Measurements from ENCODE around the gene CD59. TPM values are rescaled to one million over a fixed set of nuclear protein-coding genes. Genes with fewer than 3 reads are reported as not detected.

Gene CD59
- total RNA-seq, 2 experiments from 2014 or later: 97.2 to 97.4 TPM

DNA sequence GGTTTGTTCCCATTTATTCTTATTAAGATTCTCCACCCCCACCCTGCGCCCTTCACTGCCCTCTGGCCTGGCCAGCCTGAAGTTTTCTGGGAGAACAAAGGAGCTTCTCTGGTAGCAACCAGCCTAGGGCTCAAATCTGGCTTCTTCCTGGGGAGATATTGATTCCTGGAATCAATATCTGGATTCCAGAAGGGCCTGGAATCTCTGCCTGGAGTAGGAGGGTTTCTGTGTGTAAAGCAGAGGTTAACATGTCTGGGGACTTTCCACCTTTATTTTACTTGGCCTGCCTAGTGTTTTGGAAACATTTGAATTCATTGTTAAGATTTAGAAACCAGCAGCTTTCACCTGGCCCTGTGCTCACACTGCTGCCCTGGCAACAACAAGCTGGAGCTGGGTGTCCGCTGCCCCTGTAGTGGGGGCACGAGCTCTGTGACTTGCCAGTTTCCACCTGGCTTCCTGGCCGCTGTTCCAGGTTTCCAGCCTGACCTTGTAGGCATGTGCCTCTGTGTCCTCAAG, 41.1 kb downstream of the CD59 start:
- POLR2A ChIA-PET: no interaction called here
- no peaks in the 10 kb centered on the region for H3K36me3 Mint-ChIP-seq (ENCODE audit: low read depth)

DNA sequence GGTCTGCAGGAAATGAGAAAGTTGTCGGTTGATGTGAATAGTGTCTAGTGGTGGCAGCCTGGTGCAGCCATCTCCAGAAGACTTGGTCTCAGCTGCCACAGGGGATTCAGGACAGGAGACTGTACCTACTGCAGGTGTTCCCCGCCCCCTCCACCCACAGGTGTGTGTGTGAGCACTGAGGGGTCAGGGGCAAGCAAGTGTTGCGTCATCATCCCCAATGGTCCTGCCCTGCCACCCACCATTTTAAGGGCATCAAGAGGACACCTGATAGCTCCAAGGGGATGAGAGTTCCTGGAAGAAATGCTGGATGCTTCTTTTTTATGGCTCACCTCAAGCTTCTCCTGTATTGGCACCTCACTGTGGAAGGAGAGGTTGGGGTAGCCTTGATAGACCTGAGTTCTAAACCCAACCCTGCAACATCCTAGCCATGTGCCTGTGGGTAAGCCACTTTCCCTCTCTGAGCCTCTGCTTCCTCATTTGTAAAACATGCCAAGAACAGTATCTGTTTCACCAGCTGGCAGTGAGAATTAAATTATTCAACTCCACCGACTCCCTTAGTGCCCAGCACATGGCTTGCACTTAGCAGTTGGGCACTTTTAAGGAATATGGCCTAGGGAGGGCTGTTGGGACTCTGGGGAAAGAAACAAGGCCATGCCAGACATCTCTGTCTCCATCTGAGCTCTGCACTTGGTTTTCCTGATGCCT, 41.7 kb downstream of the CD59 start:
- no peak overlapping the region for H3K27ac Mint-ChIP-seq
- no peak for DNase-seq
- no peaks in the 10 kb centered on the region for H3K9me3 Mint-ChIP-seq
- peaks cover 10% of the 10 kb centered on the region for H3K4me1 Mint-ChIP-seq
- ChIA-PET POLR2A (no interaction called here), CTCF (interaction anchor here (0.6 to 1.8 kb wide), 2 partner anchors 30 to 368 kb away, joined by 4 to 5 read pairs; no protein-coding TSS in a partner anchor)
- H3K27me3 Mint-ChIP-seq: peaks cover 24% of the 10 kb centered on the region
- H3K4me3 Mint-ChIP-seq: no peak overlapping the region
- H3K36me3 Mint-ChIP-seq (ENCODE audit: low read depth): no peaks in the 10 kb centered on the region

More for the DNA sequence above, 41.1 kb downstream of the CD59 start:
- CTCF ChIA-PET: interaction anchor here (1.0 kb wide), 1 partner anchor 10 kb away, joined by 3 read pairs; no protein-coding TSS in a partner anchor
- H3K4me3 Mint-ChIP-seq: no peak overlapping the region
- no peak overlapping the region for H3K27ac Mint-ChIP-seq
- H3K27me3 Mint-ChIP-seq: peaks cover 27% of the 10 kb centered on the region
- H3K4me1 Mint-ChIP-seq: peaks cover 15% of the 10 kb centered on the region
- no peak for DNase-seq
- no peaks in the 10 kb centered on the region for H3K9me3 Mint-ChIP-seq

GRCh38 chr11:33692541-33692940, 43.7 kb downstream of the CD59 start:
- CTCF ChIA-PET: interaction anchor here (0.8 to 1.8 kb wide), 3 partner anchors 23 to 82 kb away, joined by 3 to 5 read pairs (median 3); partner anchors contain the start of gene FBXO3

GRCh38 chr11:33692013-33692504, 44.2 kb downstream of the CD59 start:
- ChIA-PET POLR2A (interaction anchor here (0.5 kb wide), 1 partner anchor 13 kb away, joined by 3 read pairs; no protein-coding TSS in a partner anchor), CTCF (interaction anchor here (0.8 to 1.1 kb wide), 2 partner anchors 24 to 83 kb away, joined by 3 read pairs; partner anchors contain the start of gene FBXO3)
- H3K4me3 Mint-ChIP-seq: no peak overlapping the region
- peaks cover 11% of the 10 kb centered on the region for H3K27me3 Mint-ChIP-seq
- H3K36me3 Mint-ChIP-seq (ENCODE audit: low read depth): no peaks in the 10 kb centered on the region
- H3K27ac Mint-ChIP-seq: no peak overlapping the region
- peaks cover 5% of the 10 kb centered on the region for H3K4me1 Mint-ChIP-seq
- peaks cover 4% of the 10 kb centered on the region for H3K9me3 Mint-ChIP-seq
- DNase-seq: no peak

More at GRCh38 chr11:33692541-33692940, 43.7 kb downstream of the CD59 start:
- H3K4me1 Mint-ChIP-seq: peaks cover 8% of the 10 kb centered on the region
- H3K4me3 Mint-ChIP-seq: no peak overlapping the region
- H3K27me3 Mint-ChIP-seq: peaks cover 16% of the 10 kb centered on the region
- POLR2A ChIA-PET: interaction anchor here (0.5 kb wide), 1 partner anchor 13 kb away, joined by 3 read pairs; no protein-coding TSS in a partner anchor
- no peaks in the 10 kb centered on the region for H3K36me3 Mint-ChIP-seq (ENCODE audit: low read depth)
- no peak for DNase-seq
- H3K27ac Mint-ChIP-seq: no peak overlapping the region
- H3K9me3 Mint-ChIP-seq: peaks cover under 1% of the 10 kb centered on the region

- DNase-seq: no peak
- peaks cover 2% of the 10 kb centered on the region for H3K4me1 Mint-ChIP-seq
- ChIA-PET POLR2A (no interaction called here), CTCF (interaction anchor here (0.6 to 1.4 kb wide), 4 partner anchors 14 to 220 kb away, joined by 3 to 7 read pairs (median 3); partner anchors contain the start of gene FBXO3)
- no peak overlapping the region for H3K4me3 Mint-ChIP-seq
- H3K27me3 Mint-ChIP-seq: peaks cover 4% of the 10 kb centered on the region
- H3K9me3 Mint-ChIP-seq: peaks cover 4% of the 10 kb centered on the region
- no peaks in the 10 kb centered on the region for H3K36me3 Mint-ChIP-seq (ENCODE audit: low read depth)
- no peak overlapping the region for H3K27ac Mint-ChIP-seq
Measured at GRCh38 chr11:33691066-33691864, 45.0 kb downstream of the CD59 start.

- H3K4me3 Mint-ChIP-seq: no peak overlapping the region
- H3K27me3 Mint-ChIP-seq: no peaks in the 10 kb centered on the region
- ChIA-PET POLR2A (no interaction called here), CTCF (interaction anchor here (0.6 to 1.4 kb wide), 4 partner anchors 14 to 220 kb away, joined by 3 to 7 read pairs (median 3); no protein-coding TSS in a partner anchor)
- H3K36me3 Mint-ChIP-seq (ENCODE audit: low read depth): no peaks in the 10 kb centered on the region
- H3K4me1 Mint-ChIP-seq: no peaks in the 10 kb centered on the region
- no peak overlapping the region for H3K27ac Mint-ChIP-seq
- peaks cover 4% of the 10 kb centered on the region for H3K9me3 Mint-ChIP-seq
- no peak for DNase-seq
Measured at GRCh38 chr11:33690290-33691065, 45.7 kb downstream of the CD59 start.

- peaks cover 4% of the 10 kb centered on the region for H3K9me3 Mint-ChIP-seq
- ChIA-PET POLR2A (no interaction called here), CTCF (interaction anchor here (1.1 kb wide), 1 partner anchor 27 kb away, joined by 3 read pairs; no protein-coding TSS in a partner anchor)
- no peak for DNase-seq
- peaks cover 3% of the 10 kb centered on the region for H3K27me3 Mint-ChIP-seq
- no peaks in the 10 kb centered on the region for H3K36me3 Mint-ChIP-seq (ENCODE audit: low read depth)
- H3K4me1 Mint-ChIP-seq: no peaks in the 10 kb centered on the region
- H3K4me3 Mint-ChIP-seq: no peak overlapping the region
- no peak overlapping the region for H3K27ac Mint-ChIP-seq
Measured at GRCh38 chr11:33689501-33689900, 46.7 kb downstream of the CD59 start.

GRCh38 chr11:33689085-33689484, 47.1 kb downstream of the CD59 start:
- peaks cover 7% of the 10 kb centered on the region for H3K27me3 Mint-ChIP-seq
- no peak for DNase-seq
- ChIA-PET CTCF (interaction anchor here (1.1 kb wide), 1 partner anchor 11 kb away, joined by 3 read pairs; no protein-coding TSS in a partner anchor), POLR2A (no interaction called here)
- H3K36me3 Mint-ChIP-seq (ENCODE audit: low read depth): no peaks in the 10 kb centered on the region
- H3K4me1 Mint-ChIP-seq: no peaks in the 10 kb centered on the region
- no peak overlapping the region for H3K4me3 Mint-ChIP-seq
- peaks cover 4% of the 10 kb centered on the region for H3K9me3 Mint-ChIP-seq
- H3K27ac Mint-ChIP-seq: no peak overlapping the region

DNA sequence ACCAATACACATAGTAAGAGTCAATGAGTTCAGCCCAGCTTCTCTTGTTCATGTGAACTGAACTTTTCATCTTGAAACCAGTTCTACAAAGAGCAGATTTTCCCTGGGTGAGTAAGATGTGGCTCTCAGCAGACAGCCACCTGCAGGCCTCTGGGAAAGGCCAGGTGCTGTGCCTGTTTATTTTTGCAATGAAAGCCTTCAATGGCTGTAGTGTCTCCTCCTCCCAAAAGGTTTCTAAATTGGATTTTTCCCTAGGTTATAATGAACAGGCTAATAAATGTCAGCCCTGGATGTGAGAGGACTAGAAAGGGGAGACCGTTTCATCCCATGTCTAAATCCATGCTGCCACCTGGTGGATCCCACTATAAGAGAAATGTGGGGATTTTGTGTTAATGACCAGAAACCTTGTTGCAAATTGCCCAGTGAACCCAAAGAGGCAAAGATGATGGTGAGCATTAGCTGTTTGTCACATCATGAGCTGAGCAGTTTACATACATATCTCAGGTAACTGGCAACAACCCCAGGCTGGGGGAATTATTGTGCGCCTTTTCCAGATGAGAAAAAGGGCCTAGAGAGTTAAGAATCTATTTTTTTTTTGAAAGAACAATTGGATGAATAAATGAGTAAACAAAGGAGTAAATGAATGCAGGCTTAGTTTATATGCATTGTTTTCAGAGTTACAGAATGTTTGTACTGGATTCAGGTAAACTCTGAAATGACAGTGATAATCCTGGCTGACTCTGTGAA, 48.3 kb downstream of the CD59 start:
- Mint-ChIP-seq H3K27ac (no peak overlapping the region), H3K36me3 (ENCODE audit: low read depth) (no peaks in the 10 kb centered on the region), H3K4me1 (no peaks in the 10 kb centered on the region), H3K4me3 (no peak overlapping the region), H3K9me3 (peaks cover 4% of the 10 kb centered on the region), H3K27me3 (peaks cover 7% of the 10 kb centered on the region)
- ChIA-PET CTCF (interaction anchor here (0.7 to 1.1 kb wide), 2 partner anchors 12 to 793 kb away, joined by 3 read pairs; no protein-coding TSS in a partner anchor), POLR2A (no interaction called here)
- peak; percentile 18 for DNase-seq

GRCh38 chr11:33685082-33685481, 51.1 kb downstream of the CD59 start:
- Mint-ChIP-seq H3K36me3 (ENCODE audit: low read depth) (no peaks in the 10 kb centered on the region), H3K9me3 (peaks cover 4% of the 10 kb centered on the region), H3K4me3 (no peak overlapping the region), H3K27me3 (peaks cover 24% of the 10 kb centered on the region), H3K27ac (no peak overlapping the region), H3K4me1 (peaks cover 4% of the 10 kb centered on the region)
- DNase-seq: no peak
- ChIA-PET CTCF (interaction anchor here (0.6 kb wide), 1 partner anchor 159 kb away, joined by 3 read pairs; no protein-coding TSS in a partner anchor), POLR2A (no interaction called here)

DNA sequence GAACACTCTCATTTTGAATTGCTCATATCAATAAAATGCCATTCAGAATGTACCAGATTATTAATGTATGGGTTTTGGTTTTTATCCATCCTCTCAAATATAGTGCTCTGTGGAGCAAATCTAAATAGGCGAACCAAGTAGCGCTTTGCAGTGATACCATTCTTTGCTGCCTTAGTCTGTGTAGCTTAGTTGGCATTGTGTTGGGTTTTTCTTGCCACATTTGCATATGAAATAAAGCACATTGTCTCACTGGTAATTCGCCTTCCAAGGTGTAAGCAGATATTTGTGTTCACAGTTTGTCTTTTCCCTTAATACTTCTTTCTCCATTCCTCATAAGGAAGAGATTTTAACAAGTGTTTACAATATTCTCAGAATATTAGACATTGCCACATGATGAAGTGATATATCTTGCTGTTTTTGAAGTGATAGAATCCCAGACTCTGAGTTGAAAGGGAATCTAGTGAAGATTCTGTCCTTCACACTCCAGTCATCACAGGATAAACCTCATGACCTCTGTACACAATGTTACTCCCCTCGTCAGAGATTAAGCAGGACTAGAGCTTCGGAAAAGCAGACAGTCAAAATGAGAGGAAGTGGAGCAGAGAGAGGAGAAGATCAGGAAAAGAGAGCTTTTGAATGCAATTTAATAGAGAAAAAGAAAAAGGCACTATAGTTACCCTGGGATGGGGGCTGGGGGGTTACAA, 52.1 kb downstream of the CD59 start:
- POLR2A ChIA-PET: no interaction called here
- CTCF ChIA-PET: no interaction called here
- Mint-ChIP-seq H3K4me1 (peaks cover 4% of the 10 kb centered on the region), H3K9me3 (peaks cover 4% of the 10 kb centered on the region), H3K27ac (no peak overlapping the region), H3K36me3 (ENCODE audit: low read depth) (no peaks in the 10 kb centered on the region), H3K27me3 (peaks cover 33% of the 10 kb centered on the region), H3K4me3 (no peak overlapping the region)
- no peak for DNase-seq
